GM19193 (cell line): ENCODE results near the gene PELI3.

Experiments used
- POLR2A ChIP-seq: IDR thresholded peaks from 4 replicates; pipeline ENCODE4 v1.6.1; 2011; ENCODE audit not compliant: insufficient read depth, insufficient read length; ENCODE audit errors: extremely low read depth

The PELI3 gene

GRCh38 chr11:66484806-66485380 is 18.2 kb downstream of the PELI3 start:
- no peak for TF ChIP-seq POLR2A

- TF ChIP-seq POLR2A = no peak
Measured at GRCh38 chr11:66488957-66489356, 22.3 kb downstream of the PELI3 start.

GRCh38 chr11:66489636-66490035 is 22.9 kb downstream of the PELI3 start:
- TF ChIP-seq POLR2A = no peak

GRCh38 chr11:66491315-66491935 is 24.7 kb downstream of the PELI3 start:
- no peak for TF ChIP-seq POLR2A

DNA sequence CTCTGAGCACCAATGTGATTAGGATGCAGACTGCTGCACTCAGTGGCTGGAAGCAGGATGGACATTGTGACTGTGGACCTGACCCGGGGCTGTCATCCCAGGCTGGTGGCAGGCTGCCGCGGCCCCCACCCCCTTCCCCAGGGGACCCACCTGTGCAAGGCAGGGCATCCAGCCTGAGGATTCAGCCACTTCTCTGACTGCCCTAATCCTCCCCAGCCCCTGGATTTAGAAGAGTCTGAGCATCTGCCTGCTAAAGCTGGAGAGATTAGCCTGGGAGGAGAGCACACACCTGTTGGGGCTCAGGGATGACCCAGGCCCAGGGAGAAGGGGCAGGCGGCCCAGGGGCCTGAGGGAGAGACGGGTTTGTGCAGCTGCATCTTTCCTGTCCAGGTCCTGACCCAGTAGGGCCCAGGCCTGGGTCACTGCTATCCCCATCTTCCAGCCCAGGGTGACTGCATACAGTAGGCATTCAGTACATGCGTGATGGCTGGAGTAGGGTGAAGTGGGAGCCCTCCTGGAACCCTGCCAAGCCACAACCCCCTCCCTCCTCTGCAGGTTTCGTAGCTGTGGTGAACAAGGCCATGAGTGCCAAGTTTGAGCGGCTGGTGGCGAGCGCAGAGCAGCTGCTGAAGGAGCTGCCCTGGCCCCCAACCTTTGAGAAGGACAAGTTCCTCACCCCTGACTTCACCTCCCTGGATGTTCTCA is 25.6 kb downstream of the PELI3 start:
- TF ChIP-seq POLR2A = no peak

GRCh38 chr11:66493130-66493529 is 26.4 kb downstream of the PELI3 start:
- no peak for TF ChIP-seq POLR2A

GRCh38 chr11:66494458-66494857 is 27.8 kb downstream of the PELI3 start:
- no peak for TF ChIP-seq POLR2A

DNA sequence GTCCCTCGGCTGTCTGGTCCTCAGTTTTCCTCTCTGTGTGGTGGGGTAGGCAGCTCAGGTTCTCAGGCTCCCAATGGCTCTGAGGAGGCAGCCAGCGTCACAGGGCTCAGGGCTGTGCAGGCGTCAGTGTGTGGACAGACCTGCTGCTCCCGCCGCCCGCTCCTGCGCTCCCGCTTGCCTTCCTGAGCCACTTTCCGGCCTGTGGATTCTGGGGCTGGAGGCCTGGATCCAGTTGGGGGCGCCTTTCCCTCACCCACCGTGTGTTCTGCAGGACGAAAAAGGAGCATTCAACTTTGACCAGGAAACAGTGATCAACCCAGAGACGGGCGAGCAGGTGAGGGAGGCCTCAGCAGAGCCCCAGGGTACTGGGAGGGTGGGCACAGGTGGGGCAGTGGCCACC is 28.2 kb downstream of the PELI3 start:
- TF ChIP-seq POLR2A = no peak

DNA sequence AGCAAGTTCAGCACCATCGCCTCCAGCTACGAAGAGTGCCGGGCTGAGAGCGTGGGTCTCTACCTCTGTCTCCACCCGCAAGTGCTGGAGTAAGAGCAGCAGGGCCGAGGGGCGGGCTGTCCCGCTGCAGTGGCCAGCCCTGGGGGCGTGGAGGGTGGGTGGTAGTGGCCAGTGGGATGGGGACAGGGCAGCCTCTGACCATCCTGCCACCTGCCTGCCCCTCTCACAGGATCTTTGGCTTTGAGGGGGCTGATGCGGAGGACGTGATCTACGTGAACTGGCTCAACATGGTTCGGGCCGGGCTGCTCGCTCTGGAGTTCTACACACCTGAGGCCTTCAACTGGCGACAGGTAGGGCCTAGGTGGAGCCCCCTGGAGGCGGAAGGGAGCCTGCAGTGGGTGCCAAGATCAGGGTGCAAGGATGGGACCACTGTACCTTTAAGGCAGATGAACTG is 28.7 kb downstream of the PELI3 start:
- TF ChIP-seq POLR2A = no peak

GRCh38 chr11:66497206-66497605 is 30.5 kb downstream of the PELI3 start:
- no peak for TF ChIP-seq POLR2A

GRCh38 chr11:66498506-66498905 is 31.8 kb downstream of the PELI3 start:
- no peak for TF ChIP-seq POLR2A

- TF ChIP-seq POLR2A = no peak
Measured at GRCh38 chr11:66505276-66505816, 38.6 kb downstream of the PELI3 start.

GRCh38 chr11:66509131-66509561 is 42.4 kb downstream of the PELI3 start:
- no peak for TF ChIP-seq POLR2A

- TF ChIP-seq POLR2A = peak; percentile 67
Measured at GRCh38 chr11:66510271-66510989, 43.7 kb downstream of the PELI3 start, which contains the start of gene BBS1. Gene BBS1, plus strand, starts transcription at chr11:66510635. Its CDS starts 25 bp downstream, at chr11:66510660.

DNA sequence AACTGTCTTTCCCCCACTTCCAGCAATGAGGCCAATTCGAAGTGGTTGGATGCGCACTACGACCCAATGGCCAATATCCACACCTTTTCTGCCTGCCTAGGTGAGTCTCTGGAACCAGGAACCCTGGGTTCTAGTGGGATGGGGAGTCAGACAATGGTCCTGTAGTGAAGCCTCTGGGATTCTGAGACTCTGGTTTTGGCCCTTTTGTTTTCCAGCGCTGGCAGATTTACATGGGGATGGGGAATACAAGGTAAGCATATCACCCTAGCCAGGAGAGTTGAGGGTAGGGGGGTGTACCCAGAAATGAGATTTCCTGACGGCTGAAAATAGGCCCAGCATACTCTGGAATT is 44.3 kb downstream of the PELI3 start:
- no peak for TF ChIP-seq POLR2A
